DND-41 (cell line): Measurements from ENCODE around the gene UGCG.

Experiments used
- ATAC-seq: fragments of 200-7000 bp; cut with Tn5 transposase; 3 replicates; pipeline ENCODE4 v1.9.1; 2021; ENCODE audit warnings: low read depth; ENCODE audit not compliant: insufficient read depth
- DNase-seq: peaks from one replicate; pipeline ENCODE4 v3.0.0-alpha.2; 2020
- H2AFZ ChIP-seq: 2 replicates; pipeline ENCODE4 v1.6.0; 2012; ENCODE audit warnings: low read depth, low read length
- H3K27ac ChIP-seq: 2 replicates; pipeline ENCODE4 v1.5.1; 2012; ENCODE audit warnings: low read length, inconsistent platforms
- H3K27me3 ChIP-seq: fragments of 200-600 bp; sonication (generic); 2 replicates; pipeline ENCODE4 v1.6.0; 2012; ENCODE audit warnings: low read length, mild to moderate bottlenecking, inconsistent platforms; ENCODE audit not compliant: insufficient read depth, poor library complexity
- H3K36me3 ChIP-seq: 2 replicates; pipeline ENCODE4 v1.5.1; 2012; ENCODE audit warnings: low read length, inconsistent platforms; ENCODE audit not compliant: insufficient read depth
- H3K4me1 ChIP-seq: 2 replicates; pipeline ENCODE4 v1.5.1; 2012; ENCODE audit warnings: mild to moderate bottlenecking, low read length; ENCODE audit not compliant: insufficient read depth
- H3K4me2 ChIP-seq: 2 replicates; pipeline ENCODE4 v1.6.0; 2012; ENCODE audit warnings: mild to moderate bottlenecking, moderate library complexity, low read length, inconsistent platforms; ENCODE audit not compliant: insufficient read depth
- H3K4me3 ChIP-seq, 2 experiments: fragments of 200-600 bp in 1 of 2; shearing (Covaris generic) in 1 of 2; 2 replicates each; pipeline ENCODE4 v1.5.1; 2012 to 2016; ENCODE audit warnings: inconsistent platforms in 2 of 2, low read length in 2 of 2, mild to moderate bottlenecking in 2 of 2, low read depth in 1 of 2, moderate library complexity in 1 of 2
- H3K79me2 ChIP-seq: 2 replicates; pipeline ENCODE4 v1.6.0; 2012; ENCODE audit warnings: low read length, inconsistent platforms; ENCODE audit not compliant: insufficient read depth
- H3K9ac ChIP-seq: 2 replicates; pipeline ENCODE4 v1.6.0; 2012; ENCODE audit warnings: low read depth, mild to moderate bottlenecking, inconsistent platforms, low read length, moderate library complexity
- H3K9me3 ChIP-seq: 2 replicates; pipeline ENCODE4 v1.5.1; 2012; ENCODE audit warnings: low read length, moderate library complexity, mild to moderate bottlenecking, inconsistent platforms; ENCODE audit not compliant: insufficient read depth, severe bottlenecking
- H4K20me1 ChIP-seq: 2 replicates; pipeline ENCODE4 v1.6.0; 2012; ENCODE audit warnings: low read length; ENCODE audit not compliant: insufficient read depth
- EZH2 ChIP-seq: IDR thresholded peaks from 3 replicates; pipeline ENCODE4 v1.6.1; 2012; ENCODE audit warnings: borderline replicate concordance, low read depth, mild to moderate bottlenecking, moderate library complexity, low read length, inconsistent platforms; ENCODE audit not compliant: severe bottlenecking
- TF ChIP-seq, protein P1 (sequence below): IDR thresholded peaks from 2 replicates; pipeline ENCODE4 v1.5.1; 2012; ENCODE audit warnings: borderline replicate concordance, low read length, moderate library complexity, mild to moderate bottlenecking; ENCODE audit not compliant: poor library complexity, severe bottlenecking; ENCODE audit errors: extremely low read depth

The UGCG gene

DNA sequence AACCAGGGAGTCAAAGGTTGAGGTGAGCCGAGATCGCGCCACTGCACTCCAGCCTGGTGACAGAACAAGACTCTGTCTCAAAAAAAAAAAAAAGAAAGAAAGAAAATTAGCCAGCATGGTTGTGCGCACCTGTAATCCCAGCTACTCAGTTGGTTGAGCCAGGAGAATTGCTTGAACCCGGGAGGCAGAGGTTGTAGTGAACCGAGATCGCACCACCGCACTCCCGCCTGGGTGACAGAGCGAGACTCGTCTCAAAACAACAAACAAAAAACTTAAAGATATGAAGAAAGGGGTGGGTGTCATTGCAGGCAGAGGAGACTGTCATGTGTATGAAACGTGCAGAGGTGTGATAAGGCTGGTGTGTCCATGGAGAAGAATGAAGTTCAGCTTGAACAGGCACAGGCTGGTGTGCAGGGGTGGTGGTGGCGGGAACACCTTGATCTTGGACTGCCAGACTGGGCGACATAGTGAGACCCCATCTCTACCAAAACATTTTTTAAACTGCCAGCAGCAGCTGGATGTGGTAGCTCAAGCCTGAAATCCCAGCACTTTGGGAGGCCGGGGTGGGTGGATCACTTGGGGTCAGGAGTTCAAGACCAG is 69.6 kb downstream of the UGCG start:
- Histone ChIP-seq H4K20me1 (no peaks in the 10 kb centered on the region), H2AFZ (no peak overlapping the region), H3K4me3 (no peak overlapping the region), H3K4me2 (no peak overlapping the region), H3K36me3 (no peaks in the 10 kb centered on the region), H3K9me3 (no peaks in the 10 kb centered on the region), H3K9ac (no peak overlapping the region), H3K27me3 (no peaks in the 10 kb centered on the region), H3K27ac (no peak overlapping the region), H3K4me1 (no peaks in the 10 kb centered on the region), H3K79me2 (no peaks in the 10 kb centered on the region)
- TF ChIP-seq, protein P1, sequence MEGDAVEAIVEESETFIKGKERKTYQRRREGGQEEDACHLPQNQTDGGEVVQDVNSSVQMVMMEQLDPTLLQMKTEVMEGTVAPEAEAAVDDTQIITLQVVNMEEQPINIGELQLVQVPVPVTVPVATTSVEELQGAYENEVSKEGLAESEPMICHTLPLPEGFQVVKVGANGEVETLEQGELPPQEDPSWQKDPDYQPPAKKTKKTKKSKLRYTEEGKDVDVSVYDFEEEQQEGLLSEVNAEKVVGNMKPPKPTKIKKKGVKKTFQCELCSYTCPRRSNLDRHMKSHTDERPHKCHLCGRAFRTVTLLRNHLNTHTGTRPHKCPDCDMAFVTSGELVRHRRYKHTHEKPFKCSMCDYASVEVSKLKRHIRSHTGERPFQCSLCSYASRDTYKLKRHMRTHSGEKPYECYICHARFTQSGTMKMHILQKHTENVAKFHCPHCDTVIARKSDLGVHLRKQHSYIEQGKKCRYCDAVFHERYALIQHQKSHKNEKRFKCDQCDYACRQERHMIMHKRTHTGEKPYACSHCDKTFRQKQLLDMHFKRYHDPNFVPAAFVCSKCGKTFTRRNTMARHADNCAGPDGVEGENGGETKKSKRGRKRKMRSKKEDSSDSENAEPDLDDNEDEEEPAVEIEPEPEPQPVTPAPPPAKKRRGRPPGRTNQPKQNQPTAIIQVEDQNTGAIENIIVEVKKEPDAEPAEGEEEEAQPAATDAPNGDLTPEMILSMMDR, result no peak
- no peak for TF ChIP-seq EZH2
- ATAC-seq, result no peak
- no peak for DNase-seq

DNA sequence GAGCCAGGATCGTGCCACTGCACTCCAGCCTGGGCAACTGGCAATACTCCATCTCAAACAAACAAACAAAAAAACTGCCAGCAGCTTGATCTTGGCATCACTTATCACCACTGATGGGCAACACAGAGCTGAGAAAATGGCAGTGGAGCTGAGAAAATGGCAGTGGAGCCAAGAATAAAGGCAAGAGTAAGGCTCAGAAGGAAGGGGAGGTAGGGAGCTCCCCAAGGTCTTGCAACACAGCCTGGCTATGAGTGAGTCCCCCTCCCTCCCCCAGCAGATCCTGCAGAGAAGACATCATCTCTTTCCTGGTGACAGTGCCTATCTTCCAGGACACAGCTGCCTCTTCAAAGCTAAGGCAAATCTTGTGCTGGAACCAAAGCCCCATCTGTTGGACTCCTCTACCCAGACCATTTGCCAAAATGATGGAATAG is 70.3 kb downstream of the UGCG start:
- no peak overlapping the region for H2AFZ ChIP-seq
- H3K79me2 ChIP-seq, result no peaks in the 10 kb centered on the region
- DNase-seq (no peak), ATAC-seq (no peak)
- TF ChIP-seq, protein P1, result no peak
- TF ChIP-seq EZH2, result no peak
- no peak overlapping the region for H3K9ac ChIP-seq
- no peaks in the 10 kb centered on the region for H3K27me3 ChIP-seq
- H4K20me1 ChIP-seq, result no peaks in the 10 kb centered on the region
- no peaks in the 10 kb centered on the region for H3K36me3 ChIP-seq
- no peak overlapping the region for H3K4me3 ChIP-seq
- H3K4me1 ChIP-seq, result no peaks in the 10 kb centered on the region
- no peak overlapping the region for H3K4me2 ChIP-seq
- H3K27ac ChIP-seq, result no peak overlapping the region
- no peaks in the 10 kb centered on the region for H3K9me3 ChIP-seq

DNA sequence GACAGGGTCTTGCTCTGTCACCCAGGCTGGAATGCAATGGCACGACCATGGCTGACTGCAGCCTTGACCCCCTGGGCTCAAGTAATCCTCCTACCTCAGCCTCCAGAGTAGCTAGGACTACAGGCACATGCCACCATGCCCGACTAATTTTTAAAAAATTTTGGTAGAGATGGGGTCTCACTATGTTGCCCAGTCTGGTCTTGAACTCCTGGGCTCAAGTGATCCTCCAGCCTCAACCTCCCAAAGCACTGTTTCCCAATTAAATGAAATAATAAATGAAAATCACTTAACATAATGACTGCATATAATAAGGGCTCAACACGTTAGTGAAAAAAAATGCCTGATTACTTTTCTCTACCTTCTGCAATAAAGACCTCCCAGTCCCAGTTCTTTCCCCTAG is 71.0 kb downstream of the UGCG start:
- Histone ChIP-seq H3K36me3 (no peaks in the 10 kb centered on the region), H3K9me3 (no peaks in the 10 kb centered on the region), H3K27me3 (no peaks in the 10 kb centered on the region), H3K79me2 (no peaks in the 10 kb centered on the region), H3K4me2 (no peak overlapping the region), H3K4me3 (no peak overlapping the region), H2AFZ (no peak overlapping the region), H3K4me1 (no peaks in the 10 kb centered on the region), H3K9ac (no peak overlapping the region), H4K20me1 (no peaks in the 10 kb centered on the region), H3K27ac (no peak overlapping the region)
- DNase-seq (no peak), ATAC-seq (no peak)
- no peak for TF ChIP-seq EZH2
- TF ChIP-seq, protein P1, result no peak
